PC-9 (cell line): Measurements from ENCODE around the gene NMD3. TPM values are rescaled to one million over a fixed set of nuclear protein-coding genes. Genes with fewer than 3 reads are reported as not detected.

Source experiments
- BruUV-seq: library from RNA; stranded (reverse); fragments of 400-500 nt; replicated peaks from 2 replicates; lab custom pipeline; 2021; lab: Mats Ljungman, UMichigan
- CTCF ChIA-PET: fragments of 300-600 bp; sonication (Branson Sonifier 250); formaldehyde crosslinking; loops from one replicate; lab custom pipeline; 2022; ENCODE audit warnings: antibody characterized with exemption; lab: Charles Lee
- POLR2A ChIA-PET: fragments of 300-600 bp; sonication (Branson Sonifier 250); formaldehyde crosslinking; loops from one replicate; lab custom pipeline; 2022; ENCODE audit warnings: antibody characterized with exemption; ENCODE audit not compliant: unreplicated experiment; lab: Charles Lee
- DNase-seq, 2 experiments: peaks; one replicate each; pipeline versions ENCODE4 v3.0.0 to v3.0.0-alpha.2; 2015 to 2022; ENCODE audit warnings: mixed read lengths in 1 of 2
- H2AFZ ChIP-seq: fragments of 200-600 bp; sonication (generic); 2 replicates; pipeline ENCODE4 v1.8.1; 2017; ENCODE audit warnings: antibody characterized with exemption
- H3F3A ChIP-seq: fragments of 200-600 bp; sonication (generic); 2 replicates; pipeline ENCODE4 v1.8.1; 2017; ENCODE audit warnings: antibody characterized with exemption, mild to moderate bottlenecking, low read depth; ENCODE audit not compliant: insufficient read depth
- H3K27ac ChIP-seq: fragments of 200-600 bp; sonication (generic); 2 replicates; pipeline ENCODE4 v1.6.1; 2016; ENCODE audit warnings: mixed run types
- H3K27me3 ChIP-seq: fragments of 200-600 bp; sonication (generic); 2 replicates; pipeline ENCODE4 v1.6.1; 2016; ENCODE audit warnings: low read depth, mixed run types; ENCODE audit not compliant: insufficient read depth
- H3K36me3 ChIP-seq: fragments of 200-600 bp; sonication (generic); 2 replicates; pipeline ENCODE4 v1.6.1; 2016; ENCODE audit warnings: low read depth, mixed run types
- H3K4me1 ChIP-seq: fragments of 200-600 bp; sonication (generic); replicated peaks from 2 replicates; pipeline ENCODE4 v1.6.1; 2016; ENCODE audit warnings: mixed run types; ENCODE audit not compliant: insufficient read depth
- H3K4me2 ChIP-seq: fragments of 200-600 bp; sonication (generic); 2 replicates; pipeline ENCODE4 v1.6.1; 2017; ENCODE audit warnings: mixed run types
- H3K4me3 ChIP-seq: fragments of 200-600 bp; sonication (generic); 2 replicates; pipeline ENCODE4 v1.6.1; 2016; ENCODE audit warnings: mixed run types
- H3K79me2 ChIP-seq: fragments of 200-600 bp; sonication (generic); 2 replicates; pipeline ENCODE4 v1.6.1; 2017; ENCODE audit warnings: low read depth, mixed run types
- H3K9me2 ChIP-seq: fragments of 200-600 bp; sonication (generic); 2 replicates; pipeline ENCODE4 v1.8.1; 2017; ENCODE audit warnings: mild to moderate bottlenecking; ENCODE audit not compliant: insufficient read depth
- H3K9me3 ChIP-seq: fragments of 200-600 bp; sonication (generic); 2 replicates; pipeline ENCODE4 v1.8.1; 2016; ENCODE audit warnings: low read depth; ENCODE audit not compliant: insufficient read depth
- H4K20me1 ChIP-seq: fragments of 200-600 bp; sonication (generic); 2 replicates; pipeline ENCODE4 v1.8.1; 2017; ENCODE audit not compliant: insufficient read depth
- CTCF ChIP-seq: fragments of 200-600 bp; sonication (generic); conservative IDR thresholded peaks from 2 replicates; pipeline ENCODE4 v1.6.1; 2017; ENCODE audit warnings: mixed run types, antibody characterized with exemption, mild to moderate bottlenecking, moderate library complexity
- EZH2 ChIP-seq: fragments of 200-600 bp; sonication (generic); IDR thresholded peaks from 2 replicates; pipeline ENCODE4 v1.8.0; 2017; ENCODE audit warnings: antibody characterized with exemption, low read depth
- intact Hi-C: fragments of 100-400 bp; cut with micrococcal nuclease; formaldehyde crosslinking; loops from one replicate; pipeline ENCODE4 v1.10.0; 2022; ENCODE audit not compliant: unreplicated experiment
- total RNA-seq: library from RNA; stranded (reverse); gene quantifications from 2 replicates; pipeline ENCODE4 v1.2.3, GENCODE V29; 2021

The NMD3 gene
- total RNA-seq, 1 experiment from 2014 or later = 56.5 TPM

DNA sequence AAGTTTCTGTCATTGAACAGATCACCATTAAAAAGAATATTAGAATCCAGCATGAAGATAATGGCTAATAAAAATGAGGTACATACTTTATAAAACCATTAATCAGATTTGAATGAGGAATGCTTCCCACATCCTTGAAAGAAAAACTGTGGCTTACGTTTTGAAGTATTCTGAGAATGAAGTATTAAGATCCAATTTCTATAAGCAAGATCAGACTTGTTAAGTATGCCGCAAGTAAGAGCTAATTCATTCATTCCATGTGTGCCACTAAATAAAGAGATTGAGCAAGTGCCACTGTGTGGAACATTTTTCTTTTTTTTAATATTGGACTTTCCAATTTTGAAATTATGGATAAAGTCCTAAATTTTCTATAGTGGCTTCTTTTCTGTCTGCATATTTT, 30.6 kb downstream of the NMD3 start:
- Histone ChIP-seq H3K9me3 (no peaks in the 10 kb centered on the region), H3K79me2 (no peaks in the 10 kb centered on the region), H3K9me2 (no peaks in the 10 kb centered on the region), H3K4me1 (no peaks in the 10 kb centered on the region), H3F3A (0 out of 2 replicates have a peak, but pooled peaks cover 6% of the 10 kb centered on the region), H4K20me1 (no peaks in the 10 kb centered on the region), H2AFZ (no peak overlapping the region), H3K4me3 (no peak overlapping the region), H3K27me3 (no peaks in the 10 kb centered on the region), H3K4me2 (no peak overlapping the region), H3K27ac (no peak overlapping the region), H3K36me3 (peaks cover 57% of the 10 kb centered on the region)
- DNase-seq = no peak
- no TSS peak for BruUV-seq
- TF ChIP-seq CTCF (no peak), EZH2 (no peak)
- ChIA-PET POLR2A (interaction anchor here (0.6 kb wide), 1 partner anchor 312 kb away, joined by 3 read pairs; no protein-coding TSS in a partner anchor), CTCF (no interaction called here)
- intact Hi-C loops = no loop called here

GRCh38 chr3:161252143-161252542, 31.0 kb downstream of the NMD3 start:
- Histone ChIP-seq H3F3A (0 out of 2 replicates have a peak, but pooled peaks cover 6% of the 10 kb centered on the region), H2AFZ (no peak overlapping the region), H3K36me3 (peaks cover 52% of the 10 kb centered on the region), H3K4me3 (no peak overlapping the region), H3K9me2 (no peaks in the 10 kb centered on the region), H3K27me3 (no peaks in the 10 kb centered on the region), H4K20me1 (no peaks in the 10 kb centered on the region), H3K79me2 (no peaks in the 10 kb centered on the region), H3K4me1 (no peaks in the 10 kb centered on the region), H3K27ac (no peak overlapping the region), H3K9me3 (no peaks in the 10 kb centered on the region), H3K4me2 (no peak overlapping the region)
- no peak for TF ChIP-seq CTCF
- TF ChIP-seq EZH2 = no peak
- intact Hi-C loops = no loop called here
- CTCF ChIA-PET = no interaction called here
- POLR2A ChIA-PET = no interaction called here
- no TSS peak for BruUV-seq
- no peak for DNase-seq

DNA sequence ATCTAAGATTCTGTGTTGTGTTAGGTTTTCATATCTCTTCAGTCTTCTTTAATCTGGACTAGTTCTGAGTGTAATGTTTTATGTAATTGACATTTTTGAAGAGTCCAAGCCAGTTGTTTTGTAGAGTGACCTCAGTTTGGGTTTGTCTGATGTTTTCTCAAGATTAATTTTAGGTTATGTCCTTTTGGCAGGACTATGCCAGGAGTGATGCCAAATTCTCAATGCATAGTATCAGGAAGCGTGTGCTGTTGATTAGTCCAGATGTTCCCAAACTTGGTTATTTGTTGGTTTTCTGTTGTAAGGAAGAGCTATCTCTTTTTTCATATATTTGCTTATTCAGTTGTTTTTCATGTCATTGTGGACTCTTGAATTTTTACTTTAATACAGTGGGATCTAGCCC, 32.6 kb downstream of the NMD3 start:
- no peak overlapping the region for H3K4me2 ChIP-seq
- intact Hi-C loops = no loop called here
- no peaks in the 10 kb centered on the region for H4K20me1 ChIP-seq
- POLR2A ChIA-PET = no interaction called here
- no peaks in the 10 kb centered on the region for H3K27me3 ChIP-seq
- no peaks in the 10 kb centered on the region for H3K4me1 ChIP-seq
- no peak for DNase-seq
- no peak for TF ChIP-seq CTCF
- TF ChIP-seq EZH2 = no peak
- H3K27ac ChIP-seq = no peak overlapping the region
- no TSS peak for BruUV-seq
- no peak overlapping the region for H3K4me3 ChIP-seq
- no peaks in the 10 kb centered on the region for H3K9me2 ChIP-seq
- H3K79me2 ChIP-seq = no peaks in the 10 kb centered on the region
- CTCF ChIA-PET = no interaction called here
- H3F3A ChIP-seq = 0 out of 2 replicates have a peak, but pooled peaks cover 6% of the 10 kb centered on the region
- H3K36me3 ChIP-seq = peaks cover 58% of the 10 kb centered on the region
- H3K9me3 ChIP-seq = no peaks in the 10 kb centered on the region
- H2AFZ ChIP-seq = no peak overlapping the region
